GM21367 (cell line): Measurements from ENCODE around the gene DMTF1.
"Not testable (repeated sequence)": the region's sequence is repeated elsewhere in the genome, so short reads cannot be mapped to it uniquely, and the experiment has no call there.

Experiments
- ATAC-seq: cut with Tn5 transposase; IDR thresholded peaks from one replicate; pipeline ENCODE4 v1.9.1; 2021; ENCODE audit not compliant: unreplicated experiment

DMTF1 gene

GRCh38 chr7:87220734-87221215 lies 68.5 kb downstream of the DMTF1 start:
- ATAC-seq: no peak

GRCh38 chr7:87223666-87224065 lies 71.4 kb downstream of the DMTF1 start:
- no peak for ATAC-seq

- no peak for ATAC-seq
These were observed 73.4 kb downstream of the DMTF1 start for GRCh38 chr7:87225696-87226095.

- no peak for ATAC-seq
These were observed 74.2 kb downstream of the DMTF1 start for GRCh38 chr7:87226495-87226894.

- ATAC-seq: no peak
These were observed 79.0 kb downstream of the DMTF1 start for GRCh38 chr7:87231258-87231657.

GRCh38 chr7:87231711-87232110 lies 79.5 kb downstream of the DMTF1 start:
- ATAC-seq: no peak

GRCh38 chr7:87234949-87235348 lies 82.7 kb downstream of the DMTF1 start:
- no peak for ATAC-seq

GRCh38 chr7:87238464-87239051 lies 86.3 kb downstream of the DMTF1 start:
- ATAC-seq: not testable (repeated sequence)

GRCh38 chr7:87245671-87246070 lies 93.4 kb downstream of the DMTF1 start:
- ATAC-seq: not testable (repeated sequence)
